Ammon's horn (tissue), 1 donor: ENCODE measurements around the gene PRSS50.
"Not testable (repeated sequence)": the region's sequence is repeated elsewhere in the genome, so short reads cannot be mapped to it uniquely, and the experiment has no call there.

ENCODE experiments used
- DNase-seq: peaks from one replicate; pipeline ENCODE4 v3.0.0-alpha.2; 2016; ENCODE audit warnings: low spot score

PRSS50 gene

GRCh38 chr3:46708401-46709156, 9.1 kb downstream of the PRSS50 start:
- DNase-seq, result no peak

DNA sequence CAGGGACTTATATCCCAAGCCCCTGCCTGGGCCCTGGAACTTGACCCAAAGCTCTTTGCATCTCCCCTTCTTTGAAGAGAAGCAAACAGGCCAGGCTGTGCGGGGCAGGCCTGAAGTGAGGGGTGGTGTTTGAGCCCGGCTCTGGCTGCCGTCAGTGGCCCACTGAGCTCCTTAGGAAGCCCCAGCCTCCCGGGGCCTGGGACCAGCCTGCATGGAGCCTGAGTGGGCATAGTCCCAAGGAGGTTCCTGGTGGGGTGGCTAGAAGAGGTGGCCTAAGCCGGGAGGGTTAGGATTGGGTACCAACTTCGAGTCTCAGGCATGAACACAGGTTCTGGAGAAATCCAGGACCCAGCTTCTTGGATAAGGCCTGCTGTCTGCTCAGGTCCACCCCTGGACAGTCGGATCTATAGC, 10.1 kb downstream of the PRSS50 start:
- DNase-seq, result no peak

DNA sequence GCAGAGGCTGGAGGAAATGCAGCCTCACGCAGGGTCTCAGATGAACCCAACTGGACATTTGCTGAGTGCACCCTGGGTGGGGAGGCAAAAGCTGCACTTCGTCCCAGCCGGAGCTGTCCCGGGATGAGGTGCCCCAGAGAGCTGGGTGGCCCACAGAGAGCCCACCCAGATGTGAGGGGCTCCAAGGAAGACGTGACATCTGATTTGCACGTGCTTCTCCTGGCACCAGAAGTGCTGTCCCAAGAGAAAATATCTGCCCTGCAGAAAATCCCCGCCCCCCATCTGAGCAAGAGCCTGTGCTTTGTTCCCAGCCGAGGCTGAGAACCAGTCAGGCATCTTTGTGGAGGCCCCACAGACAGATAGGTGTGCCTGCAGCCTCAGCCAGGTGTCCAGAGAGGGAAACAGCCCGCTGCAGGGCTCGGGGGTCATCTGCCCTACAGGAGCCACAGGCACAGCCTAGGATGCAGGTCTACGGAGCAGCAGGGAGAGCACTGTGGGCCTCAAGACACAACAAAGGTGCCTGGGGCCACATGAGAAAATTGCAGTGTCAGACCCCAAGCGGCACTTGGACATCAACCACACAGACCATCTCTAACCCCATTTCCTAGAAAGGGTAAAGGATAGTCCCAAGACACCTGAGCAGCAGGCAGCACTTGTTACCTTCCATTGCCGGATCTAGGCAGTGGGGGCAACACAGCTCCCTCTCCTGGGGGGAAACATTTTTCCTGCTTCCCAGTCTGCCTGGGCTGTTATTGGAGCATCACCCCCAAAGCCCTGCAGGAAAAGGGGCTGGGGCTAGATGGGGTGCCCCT, 10.7 kb downstream of the PRSS50 start:
- DNase-seq, result no peak

GRCh38 chr3:46705751-46706552, 11.7 kb downstream of the PRSS50 start:
- DNase-seq, result no peak

- peak; percentile 84 for DNase-seq
Observed at GRCh38 chr3:46705022-46705530, 12.6 kb downstream of the PRSS50 start.

- DNase-seq, result not testable (repeated sequence)
Observed at GRCh38 chr3:46704346-46704745, 13.3 kb downstream of the PRSS50 start.

DNA sequence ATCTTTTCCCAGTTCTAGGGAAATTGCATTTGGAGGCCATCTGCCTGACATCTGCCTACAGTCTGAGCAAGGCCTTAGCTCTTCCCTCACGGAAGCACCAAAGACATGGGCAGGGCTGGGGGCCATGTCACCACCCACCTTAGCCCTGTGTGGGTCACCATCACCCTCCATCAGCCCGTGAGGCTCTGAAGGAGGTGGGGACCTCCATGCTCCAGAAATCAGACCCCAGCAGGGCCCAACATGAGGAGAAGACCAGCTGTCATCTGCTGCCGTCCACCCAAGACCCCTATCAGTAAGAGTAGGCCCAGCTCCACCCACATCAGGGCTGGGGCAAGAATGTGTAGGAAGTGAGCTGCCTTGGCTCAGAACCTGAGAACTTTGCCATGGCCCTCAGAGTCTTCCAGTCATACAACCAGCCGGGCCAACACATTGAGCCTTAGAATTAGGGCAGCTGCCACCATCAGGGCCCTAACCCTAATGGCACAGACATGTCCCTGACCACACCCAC, 14.6 kb downstream of the PRSS50 start:
- DNase-seq, result no peak

DNA sequence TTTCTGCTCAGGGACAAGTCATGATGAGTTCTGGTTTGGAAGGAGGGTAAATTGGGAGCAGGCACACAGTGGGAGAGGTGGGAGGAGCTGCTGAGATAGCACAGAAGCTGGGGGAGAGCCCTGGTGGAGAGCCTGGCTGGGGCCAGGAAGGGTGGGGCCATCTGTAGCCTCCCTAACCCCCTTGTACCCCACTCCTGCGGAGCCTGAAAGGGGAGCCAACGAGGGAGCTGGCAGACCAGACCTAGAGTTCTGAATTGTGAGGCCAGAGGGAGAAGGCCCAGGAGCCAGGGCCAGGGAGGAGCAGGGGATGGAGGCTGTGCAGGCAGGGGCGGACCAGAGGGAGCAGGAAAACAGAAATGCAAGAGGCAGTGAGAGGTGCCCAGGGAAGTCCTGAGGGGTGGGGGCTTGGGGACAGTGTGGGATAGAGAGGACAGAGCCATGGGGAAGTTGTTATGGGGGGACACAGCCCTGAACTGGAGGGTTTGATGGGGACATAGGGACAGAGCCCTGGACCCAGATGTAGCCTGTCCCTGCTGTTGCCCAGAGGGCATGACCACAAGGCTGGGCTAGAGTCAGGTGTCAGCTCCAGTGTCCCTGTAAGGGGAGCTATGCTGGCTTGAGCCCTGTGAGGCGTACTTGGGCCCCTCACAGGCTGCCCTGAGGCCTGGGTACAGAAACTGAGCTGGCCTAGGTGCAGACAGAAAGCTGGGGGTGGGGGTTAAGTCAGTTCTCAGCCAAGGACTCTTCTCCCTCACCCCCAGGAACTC, 15.2 kb downstream of the PRSS50 start:
- no peak for DNase-seq

GRCh38 chr3:46701181-46701939, 16.3 kb downstream of the PRSS50 start, which contains the start of gene TMIE:
TMIE (plus strand) TSS chr3:46701392; CDS start chr3:46701488, 96 bp downstream.
- DNase-seq, result no peak

DNA sequence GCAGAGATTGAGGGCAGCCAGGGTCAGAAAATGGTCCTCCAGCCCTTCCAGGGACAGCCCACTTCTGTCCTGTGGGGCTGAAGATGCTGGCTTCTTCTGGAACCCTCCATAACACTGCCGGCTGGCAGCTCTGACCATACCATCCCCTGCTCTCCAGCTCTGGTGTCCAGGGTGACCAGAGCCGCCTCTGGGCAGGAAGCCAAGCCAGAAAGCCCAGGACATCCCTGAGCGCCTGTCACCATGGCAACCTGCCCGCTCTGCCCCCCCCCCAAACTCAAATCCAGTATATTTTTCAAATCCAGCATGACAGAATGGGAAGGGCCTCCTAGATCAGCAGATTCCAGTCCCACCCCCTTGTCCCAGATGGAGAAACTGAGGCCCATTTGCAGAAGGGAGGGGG, 16.9 kb downstream of the PRSS50 start:
- peak; percentile 66 for DNase-seq

- peak; percentile 78 for DNase-seq
Observed at GRCh38 chr3:46699676-46700523, 17.8 kb downstream of the PRSS50 start.

DNA sequence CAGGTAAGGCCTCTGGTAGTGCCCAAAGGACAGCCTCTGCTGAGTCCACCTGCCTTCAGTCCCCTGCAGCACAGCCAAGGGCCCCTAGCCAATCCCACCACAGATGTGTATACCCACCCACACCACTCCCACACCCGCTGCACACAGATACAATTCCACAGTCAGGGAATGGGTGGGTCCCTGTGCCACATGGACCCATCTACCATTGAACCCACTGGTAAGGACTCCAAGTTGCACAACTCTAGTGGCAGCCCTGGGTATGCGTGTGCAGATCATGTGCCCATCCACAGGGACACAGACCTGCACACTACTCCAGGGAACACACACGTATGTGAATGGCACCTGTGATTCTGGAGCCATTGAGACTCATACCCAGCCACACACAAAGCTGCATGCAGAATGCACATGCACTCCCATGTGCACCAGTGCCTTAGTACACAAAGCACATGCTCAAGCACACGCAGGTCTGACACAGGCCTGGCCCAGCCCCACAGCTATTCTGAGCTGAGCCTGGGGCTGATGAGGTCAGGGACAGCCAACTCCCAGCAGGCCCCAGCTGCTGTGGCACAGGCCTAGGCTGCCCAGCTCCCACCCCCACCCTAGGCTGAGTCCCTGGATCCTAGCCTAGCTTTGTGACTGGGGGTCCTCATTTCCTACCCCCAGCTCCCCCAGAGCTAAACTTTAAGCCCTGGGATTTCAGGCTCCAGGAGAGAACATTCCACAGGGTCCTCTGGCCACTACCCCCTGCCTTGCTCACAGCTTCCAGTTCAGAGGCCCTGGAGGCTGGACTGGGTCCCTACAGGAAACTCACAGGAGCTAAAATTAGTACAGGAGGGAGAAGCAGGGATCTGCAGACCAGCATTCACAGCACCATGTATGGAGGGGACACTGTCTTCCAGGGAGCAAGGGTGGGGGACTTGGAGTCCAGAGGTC, 21.4 kb downstream of the PRSS50 start:
- no peak for DNase-seq

GRCh38 chr3:46695177-46695961, 22.3 kb downstream of the PRSS50 start:
- peak; percentile 74 for DNase-seq

DNA sequence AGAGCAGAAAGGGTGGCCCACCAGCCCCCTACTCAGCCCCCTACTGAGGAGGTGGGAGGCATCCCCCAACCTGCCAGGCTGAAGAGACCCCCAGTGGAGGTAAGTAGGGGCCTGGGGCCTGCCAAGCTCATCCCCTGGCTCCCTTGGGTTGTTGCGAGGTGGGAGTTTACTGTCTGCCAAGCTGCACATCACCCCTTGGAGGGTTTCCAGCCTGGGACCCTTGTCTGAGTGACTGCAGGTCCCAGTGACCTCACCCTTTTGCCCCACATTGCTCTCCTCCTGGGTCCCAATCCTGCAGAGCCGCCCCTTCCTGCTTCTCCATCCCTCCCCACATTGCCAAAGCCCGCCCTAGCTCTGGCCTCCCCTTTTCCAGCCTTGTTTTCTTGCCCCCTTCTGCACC, 23.1 kb downstream of the PRSS50 start:
- DNase-seq, result no peak

DNA sequence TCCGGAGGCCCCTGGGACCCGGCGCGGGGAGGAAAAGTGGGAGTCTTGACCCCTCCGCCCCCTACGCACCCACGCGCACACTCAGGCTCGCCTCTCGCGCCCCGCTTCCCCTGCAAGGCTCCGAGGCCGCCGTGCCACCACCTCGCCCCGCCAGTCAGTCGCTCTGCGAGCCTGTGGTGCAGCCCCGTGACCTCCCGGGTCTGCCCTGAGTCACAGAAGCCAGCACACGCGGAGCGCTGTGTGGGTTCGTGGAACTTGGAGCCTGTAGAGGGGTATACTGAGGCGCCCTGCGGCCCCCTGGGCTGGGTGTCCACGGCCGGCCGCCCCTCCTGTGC, 23.8 kb downstream of the PRSS50 start:
- DNase-seq, result no peak

- no peak for DNase-seq
Observed at GRCh38 chr3:46693038-46693891, 24.4 kb downstream of the PRSS50 start, which contains the start of gene ALS2CL. ALS2CL (minus strand) TSS chr3:46693679; CDS start chr3:46689440, 4,239 bp downstream.
